ENCODE data around the gene CSNK2A3.

DNA sequence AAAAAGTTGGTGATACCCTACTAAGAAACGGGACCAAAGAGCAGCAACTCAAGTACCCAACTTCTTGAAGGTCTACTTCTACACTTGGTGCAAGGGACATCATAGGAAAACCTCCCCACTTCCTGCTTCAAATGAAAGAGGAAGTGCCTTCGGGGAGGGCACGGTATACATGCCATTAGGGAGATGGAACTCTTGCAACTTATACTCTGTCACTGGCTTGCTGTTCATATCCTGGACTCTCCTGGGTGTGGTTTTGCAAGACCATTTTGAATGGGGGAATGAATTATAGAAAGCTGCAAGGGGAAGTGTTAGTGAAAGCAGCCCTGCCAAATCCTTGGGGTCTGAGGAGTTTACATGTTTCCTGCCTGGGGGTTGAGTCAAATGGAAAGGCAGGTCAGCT lies 41.9 kb downstream of the CSNK2A3 start:
- TF ChIP-seq, protein P1, sequence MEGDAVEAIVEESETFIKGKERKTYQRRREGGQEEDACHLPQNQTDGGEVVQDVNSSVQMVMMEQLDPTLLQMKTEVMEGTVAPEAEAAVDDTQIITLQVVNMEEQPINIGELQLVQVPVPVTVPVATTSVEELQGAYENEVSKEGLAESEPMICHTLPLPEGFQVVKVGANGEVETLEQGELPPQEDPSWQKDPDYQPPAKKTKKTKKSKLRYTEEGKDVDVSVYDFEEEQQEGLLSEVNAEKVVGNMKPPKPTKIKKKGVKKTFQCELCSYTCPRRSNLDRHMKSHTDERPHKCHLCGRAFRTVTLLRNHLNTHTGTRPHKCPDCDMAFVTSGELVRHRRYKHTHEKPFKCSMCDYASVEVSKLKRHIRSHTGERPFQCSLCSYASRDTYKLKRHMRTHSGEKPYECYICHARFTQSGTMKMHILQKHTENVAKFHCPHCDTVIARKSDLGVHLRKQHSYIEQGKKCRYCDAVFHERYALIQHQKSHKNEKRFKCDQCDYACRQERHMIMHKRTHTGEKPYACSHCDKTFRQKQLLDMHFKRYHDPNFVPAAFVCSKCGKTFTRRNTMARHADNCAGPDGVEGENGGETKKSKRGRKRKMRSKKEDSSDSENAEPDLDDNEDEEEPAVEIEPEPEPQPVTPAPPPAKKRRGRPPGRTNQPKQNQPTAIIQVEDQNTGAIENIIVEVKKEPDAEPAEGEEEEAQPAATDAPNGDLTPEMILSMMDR (IDR thresholded peaks at IDR 0.05), result no peak
- TF ChIP-seq CBFB (CRISPR knock-in tag; IDR thresholded peaks at IDR 0.05; ENCODE audit: low read depth), result no peak
- TF ChIP-seq CREB1 (CRISPR knock-in tag; IDR thresholded peaks at IDR 0.05), result no peak
- TF ChIP-seq ETV6 (CRISPR knock-in tag; IDR thresholded peaks at IDR 0.05), result no peak
- TF ChIP-seq ELF4 (CRISPR knock-in tag; IDR thresholded peaks at IDR 0.05; ENCODE audit: low read depth), result no peak
- TF ChIP-seq JUN (CRISPR knock-in tag; IDR thresholded peaks at IDR 0.05), result no peak
- TF ChIP-seq RELA (CRISPR knock-in tag; IDR thresholded peaks at IDR 0.05; ENCODE audit: borderline replicate concordance), result no peak
- TF ChIP-seq, protein P2, sequence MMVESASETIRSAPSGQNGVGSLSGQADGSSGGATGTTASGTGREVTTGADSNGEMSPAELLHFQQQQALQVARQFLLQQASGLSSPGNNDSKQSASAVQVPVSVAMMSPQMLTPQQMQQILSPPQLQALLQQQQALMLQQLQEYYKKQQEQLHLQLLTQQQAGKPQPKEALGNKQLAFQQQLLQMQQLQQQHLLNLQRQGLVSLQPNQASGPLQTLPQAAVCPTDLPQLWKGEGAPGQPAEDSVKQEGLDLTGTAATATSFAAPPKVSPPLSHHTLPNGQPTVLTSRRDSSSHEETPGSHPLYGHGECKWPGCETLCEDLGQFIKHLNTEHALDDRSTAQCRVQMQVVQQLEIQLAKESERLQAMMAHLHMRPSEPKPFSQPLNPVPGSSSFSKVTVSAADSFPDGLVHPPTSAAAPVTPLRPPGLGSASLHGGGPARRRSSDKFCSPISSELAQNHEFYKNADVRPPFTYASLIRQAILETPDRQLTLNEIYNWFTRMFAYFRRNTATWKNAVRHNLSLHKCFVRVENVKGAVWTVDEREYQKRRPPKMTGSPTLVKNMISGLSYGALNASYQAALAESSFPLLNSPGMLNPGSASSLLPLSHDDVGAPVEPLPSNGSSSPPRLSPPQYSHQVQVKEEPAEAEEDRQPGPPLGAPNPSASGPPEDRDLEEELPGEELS (CRISPR knock-in tag; IDR thresholded peaks at IDR 0.05), result no peak
- no peak for TF ChIP-seq GRHL2 (CRISPR knock-in tag; IDR thresholded peaks at IDR 0.05; ENCODE audit: insufficient replicate concordance, severe bottlenecking)
- no peak for TF ChIP-seq ZNF416 (CRISPR knock-in tag; IDR thresholded peaks at IDR 0.05)
- TF ChIP-seq, protein P3, sequence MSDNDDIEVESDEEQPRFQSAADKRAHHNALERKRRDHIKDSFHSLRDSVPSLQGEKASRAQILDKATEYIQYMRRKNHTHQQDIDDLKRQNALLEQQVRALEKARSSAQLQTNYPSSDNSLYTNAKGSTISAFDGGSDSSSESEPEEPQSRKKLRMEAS (CRISPR knock-in tag; IDR thresholded peaks at IDR 0.05), result no peak
- no peak for TF ChIP-seq TEAD1 (CRISPR knock-in tag; IDR thresholded peaks at IDR 0.05)
